ENCODE measurements around the gene HDAC8.
"Not testable (repeated sequence)": the region's sequence is repeated elsewhere in the genome, so short reads cannot be mapped to it uniquely, and the experiment has no call there.

The HDAC8 gene

DNA sequence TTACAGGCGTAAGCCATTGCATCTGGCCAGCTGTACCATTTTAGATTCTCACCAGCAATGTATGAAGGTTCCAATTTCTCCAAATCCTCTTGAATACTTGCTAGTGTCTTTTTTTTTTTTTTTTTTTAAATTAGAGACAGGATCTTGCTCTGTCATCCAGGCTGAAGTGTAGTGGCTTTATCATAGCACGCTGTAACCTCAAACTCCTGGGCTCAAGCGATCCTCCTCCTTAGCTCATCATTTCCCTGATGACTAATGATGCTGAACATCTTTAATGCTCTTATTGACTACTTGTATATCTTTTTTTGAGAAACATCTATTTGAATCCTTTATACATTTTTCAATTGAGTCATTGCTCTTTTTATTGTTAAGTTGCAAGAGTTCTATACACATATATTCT is 40.3 kb downstream of the HDAC8 start:
- DNase-seq (ENCODE audit: low spot score), result no peak

DNA sequence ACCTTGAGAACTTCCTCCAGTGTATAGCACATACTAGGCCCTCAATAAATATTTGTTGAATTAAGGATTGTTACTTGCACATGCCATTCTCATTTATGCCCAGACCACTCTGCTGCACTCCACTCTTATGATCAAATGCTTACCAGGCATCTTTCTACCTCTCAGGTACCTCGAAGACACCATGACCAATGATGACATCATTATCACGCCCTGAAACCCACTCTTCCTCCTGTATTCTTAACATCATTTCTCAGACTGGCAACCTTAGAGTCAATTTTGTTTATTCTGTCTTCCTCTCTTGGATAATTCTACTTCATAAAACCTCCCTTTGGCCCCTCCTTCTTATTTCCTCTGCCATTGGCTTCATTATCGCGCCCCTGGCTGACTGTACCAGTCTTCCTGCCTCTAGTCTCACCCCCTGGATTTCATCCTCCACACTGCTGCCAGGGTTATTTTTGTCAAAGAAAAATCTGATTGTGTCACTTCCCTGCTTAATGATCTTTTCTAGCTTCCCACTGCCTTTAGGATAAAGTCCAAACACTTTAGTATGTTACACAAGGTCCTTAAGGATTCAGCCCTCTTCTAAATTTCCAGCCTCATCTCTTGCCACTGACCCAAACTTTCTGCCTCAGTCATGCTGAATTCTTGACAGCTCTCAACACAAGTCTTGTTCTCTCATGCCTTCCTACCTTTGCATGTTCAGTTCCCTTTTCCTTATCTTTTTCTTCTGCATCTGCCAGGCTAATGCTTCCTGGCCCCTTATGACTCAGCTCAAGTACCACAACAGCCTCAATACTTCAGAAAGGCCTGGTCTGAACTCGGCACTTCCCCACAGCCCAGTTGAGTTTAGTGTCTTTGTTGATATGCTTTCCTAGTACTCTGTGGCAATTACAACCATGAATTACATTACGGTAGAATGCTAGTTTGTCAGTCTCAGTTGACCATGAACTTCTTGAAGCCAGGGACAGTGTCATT is 45.8 kb downstream of the HDAC8 start:
- DNase-seq (ENCODE audit: low spot score), result no peak

GRCh38 chrX:72498782-72499181 is 73.9 kb downstream of the HDAC8 start:
- DNase-seq (ENCODE audit: low spot score), result no peak

DNA sequence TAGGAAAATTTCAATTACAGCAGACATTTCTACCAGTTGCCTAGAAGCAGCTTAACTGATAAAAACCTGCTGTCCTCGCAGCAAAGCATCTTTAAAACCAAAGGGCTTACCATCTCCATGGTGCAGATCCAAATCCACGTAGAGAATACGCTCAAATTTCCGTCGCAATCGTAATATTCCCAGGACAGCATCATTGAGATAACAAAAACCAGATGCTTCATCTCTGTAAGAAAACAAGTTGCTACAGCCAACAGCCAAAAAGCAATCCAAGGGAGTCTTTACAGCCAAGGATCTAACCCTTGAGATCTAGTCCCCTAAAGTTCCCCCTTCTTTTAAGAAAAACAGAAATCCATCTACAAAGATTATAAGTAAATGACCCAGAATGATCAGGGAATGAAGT is 77.6 kb downstream of the HDAC8 start:
- no peak for DNase-seq (ENCODE audit: low spot score)

DNA sequence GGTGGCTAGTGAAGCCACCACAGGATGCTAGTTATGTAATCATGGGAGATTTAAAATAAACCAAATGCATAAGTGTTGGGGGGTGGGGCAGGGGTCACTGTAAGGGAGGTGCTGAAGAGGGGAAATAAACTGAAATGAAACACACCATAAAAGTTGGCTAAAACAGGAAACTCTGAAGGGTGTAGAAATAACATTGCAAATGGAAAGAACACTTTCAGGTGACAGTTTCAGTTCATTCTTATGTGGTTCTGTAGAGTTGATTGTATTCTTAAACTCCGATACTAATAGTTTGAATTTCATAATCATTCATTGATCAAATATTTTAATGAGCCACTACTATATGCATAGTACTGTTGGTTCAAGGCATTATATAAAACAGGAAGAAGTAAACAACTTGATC is 80.1 kb downstream of the HDAC8 start:
- no peak for DNase-seq (ENCODE audit: low spot score)

- DNase-seq (ENCODE audit: low spot score), result not testable (repeated sequence)
These were observed 82.4 kb downstream of the HDAC8 start for GRCh38 chrX:72490221-72490620.

- DNase-seq (ENCODE audit: low spot score), result no peak
These were observed 85.0 kb downstream of the HDAC8 start for GRCh38 chrX:72487661-72488060.

DNA sequence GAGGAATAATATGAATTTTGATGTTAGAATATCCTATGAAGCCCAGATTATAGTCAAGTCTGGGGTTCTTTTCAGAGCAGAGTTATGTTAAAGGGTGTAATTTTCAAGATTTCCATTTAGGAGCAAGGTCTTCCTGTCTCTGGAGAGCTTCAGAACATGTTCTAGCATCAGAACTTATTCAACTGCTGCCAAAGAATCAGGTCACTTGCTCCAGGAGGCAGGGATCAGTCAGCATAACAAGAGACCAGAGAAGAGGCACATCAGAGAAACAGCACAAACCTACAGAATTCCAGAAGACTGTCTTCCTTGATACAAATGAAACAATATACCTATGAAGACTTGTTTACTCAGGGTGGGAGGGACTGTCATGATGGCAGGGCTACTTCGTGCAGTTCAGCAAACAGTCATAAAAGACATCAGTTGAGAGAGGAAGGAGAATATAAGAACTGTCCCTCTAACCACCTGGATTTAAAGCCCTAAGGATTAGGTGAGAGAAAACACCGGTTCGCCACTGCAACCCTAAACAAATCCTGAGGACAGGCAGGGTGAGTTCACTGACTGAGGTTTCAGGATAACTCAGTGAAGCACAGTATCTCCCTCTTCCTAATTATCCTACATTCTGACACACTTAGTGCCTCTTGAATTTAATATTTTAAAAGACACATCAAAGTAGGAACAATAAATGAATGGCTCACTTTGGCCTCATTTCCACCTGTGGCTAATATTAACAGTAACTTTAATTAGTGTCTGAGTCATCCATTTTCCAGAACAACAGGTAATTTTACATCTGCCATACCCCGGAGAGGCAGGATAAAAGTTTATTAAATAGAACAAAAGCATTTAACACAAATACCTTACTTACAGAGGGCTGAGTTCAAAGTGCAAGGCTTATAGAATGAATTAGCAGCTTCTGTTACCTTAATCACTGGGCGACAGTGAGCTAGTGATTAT is 93.0 kb downstream of the HDAC8 start:
- no peak for DNase-seq (ENCODE audit: low spot score)

DNA sequence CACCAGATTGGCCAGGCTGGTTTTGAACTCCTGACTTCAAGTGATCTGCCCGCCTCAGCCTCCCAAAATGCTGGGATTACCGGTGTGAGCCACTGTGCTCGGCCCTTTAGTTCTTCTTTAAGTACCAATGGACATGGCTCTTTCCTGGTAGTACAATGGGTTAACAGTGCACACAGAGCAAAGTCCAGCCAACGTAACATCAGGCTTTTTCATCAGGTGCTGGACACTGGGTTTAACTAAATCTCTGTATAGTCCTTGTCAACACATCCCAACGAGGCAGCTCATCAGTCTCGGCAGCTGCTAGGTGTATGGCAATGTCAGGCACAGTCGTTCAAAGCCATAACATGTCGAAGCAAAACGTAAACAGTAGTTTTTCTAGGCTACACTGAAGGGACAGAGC is 93.8 kb downstream of the HDAC8 start:
- DNase-seq (ENCODE audit: low spot score), result no peak

DNA sequence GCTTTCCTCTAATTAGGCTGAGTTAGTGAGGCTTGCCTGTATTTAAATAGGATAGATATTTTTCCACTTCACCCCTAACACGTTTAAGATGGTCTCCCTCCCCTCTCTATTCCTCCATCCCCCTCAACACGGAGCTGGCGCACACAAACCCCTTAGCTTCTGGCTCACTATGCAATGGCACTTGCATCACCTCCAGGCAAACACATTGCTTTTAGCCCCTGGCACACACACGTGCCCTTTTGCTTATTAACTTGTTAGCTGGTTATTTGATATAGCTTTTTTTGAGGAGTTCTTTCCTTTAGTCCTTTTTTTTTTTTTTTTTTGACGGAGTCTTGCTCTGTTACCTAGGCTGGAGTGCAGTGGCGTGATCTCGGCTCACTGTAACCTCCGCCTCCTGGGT is 94.3 kb downstream of the HDAC8 start:
- no peak for DNase-seq (ENCODE audit: low spot score)

DNA sequence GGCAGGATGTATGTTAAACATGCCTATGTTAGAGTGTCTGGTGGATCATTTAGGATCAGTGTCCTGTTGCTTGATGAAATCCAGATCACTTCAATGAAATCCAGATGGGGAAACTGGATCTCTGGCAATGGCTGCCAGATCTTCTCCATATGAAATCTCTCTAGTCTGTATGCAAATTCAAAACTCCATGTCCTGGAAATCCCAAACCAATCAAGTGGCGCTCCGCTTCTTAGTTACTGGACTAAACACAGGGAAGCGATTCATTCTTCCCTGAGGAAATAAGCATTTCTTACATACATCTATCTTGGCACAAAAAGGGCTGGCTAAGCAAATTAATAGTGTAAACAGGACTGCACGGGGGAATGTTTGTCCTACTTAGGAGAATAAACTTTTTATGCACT is 94.9 kb downstream of the HDAC8 start:
- no peak for DNase-seq (ENCODE audit: low spot score)

DNA sequence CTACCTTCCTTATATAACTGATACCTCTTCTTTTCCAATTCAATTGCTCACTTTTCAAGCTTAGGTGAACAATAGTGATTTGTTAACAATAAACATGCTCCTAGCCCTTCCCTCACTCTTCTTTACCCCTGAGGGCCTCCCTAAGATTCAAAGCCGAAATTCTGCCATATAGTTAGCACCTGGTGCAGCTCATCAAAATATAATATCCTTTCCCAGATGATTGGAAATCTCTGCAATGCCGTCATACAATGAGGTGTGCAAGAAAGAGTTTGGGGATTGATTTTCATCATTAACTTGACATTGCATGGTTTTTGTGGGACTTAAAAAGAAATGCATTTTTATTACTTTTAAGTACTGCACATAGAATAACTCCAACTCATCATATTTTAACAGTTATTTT is 95.3 kb downstream of the HDAC8 start:
- no peak for DNase-seq (ENCODE audit: low spot score)

DNA sequence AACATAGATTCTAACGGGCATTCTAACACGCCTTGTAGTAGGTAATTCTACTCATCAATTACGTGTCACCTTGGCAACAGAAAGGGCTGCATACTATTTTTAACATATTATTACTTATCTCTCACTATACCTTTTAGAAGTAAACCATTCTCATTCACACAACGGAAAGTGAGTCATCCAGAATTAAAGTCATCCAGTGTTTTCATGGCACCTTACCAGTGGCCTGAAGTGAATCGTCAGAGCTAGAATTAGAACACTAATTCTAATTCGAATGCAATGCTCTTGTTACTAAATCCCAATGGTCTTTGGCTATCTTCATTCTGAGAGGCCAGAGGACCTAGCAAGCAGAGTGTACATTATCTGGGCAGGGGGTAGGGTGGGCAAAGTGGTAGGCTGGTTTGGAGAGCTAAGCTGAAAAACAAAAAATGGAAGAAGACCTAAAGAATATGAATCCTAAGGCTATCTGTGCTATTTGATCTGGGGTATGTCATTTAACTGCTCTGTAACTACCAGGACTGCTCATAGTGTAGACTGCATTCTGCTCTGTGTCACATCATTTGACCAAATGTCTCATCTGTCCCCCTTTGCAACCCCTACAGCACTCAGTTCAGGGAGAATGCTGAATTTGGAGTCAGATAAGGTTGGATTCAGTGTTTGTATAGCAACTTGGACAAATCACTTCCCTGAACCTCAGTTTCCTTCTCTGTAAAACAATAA is 96.5 kb downstream of the HDAC8 start:
- DNase-seq (ENCODE audit: low spot score), result peak; percentile 13

GRCh38 chrX:72475338-72475737 is 97.3 kb downstream of the HDAC8 start:
- DNase-seq (ENCODE audit: low spot score), result peak; percentile 68

DNA sequence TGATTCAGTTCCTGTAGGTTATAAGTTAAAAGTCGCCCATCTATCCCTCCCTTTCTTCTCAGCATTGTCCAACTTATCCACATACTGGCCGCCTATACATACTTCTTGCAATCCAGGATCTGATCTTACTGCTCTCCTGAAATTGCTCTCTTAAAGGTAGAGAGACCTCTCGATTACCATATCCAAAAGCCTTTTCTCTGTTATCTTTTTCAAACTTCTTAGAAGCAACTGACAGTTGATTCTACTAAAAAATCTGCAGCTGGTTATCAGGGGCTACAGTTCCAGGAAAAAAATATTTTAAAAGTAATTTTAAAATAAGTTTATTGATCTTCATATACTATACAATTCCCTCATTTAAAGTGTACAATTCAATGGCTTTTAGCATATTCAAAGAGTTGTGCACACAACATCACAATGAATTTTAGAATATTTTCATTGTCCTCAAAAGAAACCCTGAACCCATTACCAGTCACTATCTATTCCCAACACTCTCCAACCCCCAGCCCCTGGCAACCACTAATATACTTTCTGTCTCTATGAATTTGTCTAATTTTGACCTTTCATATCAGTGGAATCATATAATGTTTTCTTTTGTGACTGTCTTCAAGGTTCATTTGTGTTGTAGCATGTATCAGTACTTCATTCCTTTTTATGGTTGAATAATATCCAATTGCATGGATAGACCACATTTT is 102.0 kb downstream of the HDAC8 start:
- no peak for DNase-seq (ENCODE audit: low spot score)

DNA sequence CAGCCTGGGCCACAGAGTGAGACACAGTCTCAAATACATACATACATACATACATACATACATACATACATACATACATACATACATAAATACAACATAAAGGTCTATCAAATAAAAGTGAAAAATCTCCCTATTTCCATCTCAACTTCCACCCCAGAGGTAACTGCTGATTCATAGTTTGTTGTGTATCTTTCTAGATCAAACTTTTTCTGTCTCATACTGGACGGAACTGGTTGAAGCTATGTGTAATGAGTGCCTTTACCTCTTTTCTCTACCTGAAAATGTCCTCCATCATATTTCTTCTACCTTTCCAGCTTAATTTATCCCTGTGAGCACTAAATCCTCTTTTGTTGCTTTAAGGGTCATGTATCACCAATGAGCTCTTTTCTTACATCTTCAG is 102.5 kb downstream of the HDAC8 start:
- no peak for DNase-seq (ENCODE audit: low spot score)

DNA sequence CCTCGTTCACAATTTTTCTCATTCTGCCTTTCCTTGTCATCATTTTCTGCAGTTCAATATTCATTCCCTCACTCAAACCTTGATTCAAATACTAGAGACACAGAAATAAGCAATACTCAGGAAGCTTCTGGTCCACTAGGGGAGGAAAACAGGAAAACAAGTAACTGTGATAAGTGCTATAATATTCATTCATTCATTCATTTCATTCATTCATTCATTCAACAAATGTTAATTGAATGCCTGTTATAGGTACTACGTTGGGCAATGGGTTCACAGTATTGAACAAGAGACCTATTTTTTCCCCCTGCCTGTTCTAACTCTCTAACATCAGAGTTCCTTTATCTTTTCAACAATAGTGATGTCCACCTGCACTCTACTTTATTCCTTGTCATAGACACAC is 104.0 kb downstream of the HDAC8 start:
- no peak for DNase-seq (ENCODE audit: low spot score)

DNA sequence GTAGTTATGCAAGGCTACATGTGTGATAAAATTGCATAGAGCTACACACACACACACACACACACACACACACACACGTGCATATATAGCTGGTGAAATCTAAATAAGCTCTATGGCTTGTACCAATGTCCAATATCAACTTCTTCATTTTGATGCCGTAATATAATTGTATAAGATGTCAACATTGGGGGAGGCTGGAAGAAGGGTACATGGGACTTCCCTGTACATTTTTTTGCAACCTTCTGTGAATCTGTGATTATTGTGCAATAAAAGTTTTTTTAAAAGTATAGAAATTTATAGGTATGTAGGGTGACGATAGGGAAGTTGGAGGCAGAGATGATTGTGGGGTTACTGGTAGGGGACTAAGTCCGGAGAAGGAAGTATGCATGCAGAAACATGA is 105.5 kb downstream of the HDAC8 start:
- DNase-seq (ENCODE audit: low spot score), result no peak

DNA sequence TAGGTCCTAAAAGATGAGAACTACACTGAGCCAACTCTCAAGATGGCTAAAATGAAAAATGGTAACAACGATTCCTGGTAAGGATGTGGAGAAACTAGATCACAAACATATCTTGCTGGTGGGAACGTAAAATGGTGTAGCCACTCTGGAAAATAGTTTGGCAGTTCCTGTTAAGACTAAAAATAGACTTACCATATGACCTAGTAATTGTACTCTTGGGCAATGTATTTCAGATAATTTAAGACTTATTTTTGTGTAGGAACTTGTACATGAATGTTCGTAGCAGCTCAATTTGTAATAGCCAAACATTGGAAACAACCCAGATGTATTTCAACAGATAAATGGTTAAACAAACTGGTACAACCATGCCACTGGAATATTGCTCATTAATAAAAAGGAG is 106.2 kb downstream of the HDAC8 start:
- DNase-seq (ENCODE audit: low spot score), result no peak

- no peak for DNase-seq (ENCODE audit: low spot score)
These were observed 106.8 kb downstream of the HDAC8 start for GRCh38 chrX:72465889-72466288.

DNA sequence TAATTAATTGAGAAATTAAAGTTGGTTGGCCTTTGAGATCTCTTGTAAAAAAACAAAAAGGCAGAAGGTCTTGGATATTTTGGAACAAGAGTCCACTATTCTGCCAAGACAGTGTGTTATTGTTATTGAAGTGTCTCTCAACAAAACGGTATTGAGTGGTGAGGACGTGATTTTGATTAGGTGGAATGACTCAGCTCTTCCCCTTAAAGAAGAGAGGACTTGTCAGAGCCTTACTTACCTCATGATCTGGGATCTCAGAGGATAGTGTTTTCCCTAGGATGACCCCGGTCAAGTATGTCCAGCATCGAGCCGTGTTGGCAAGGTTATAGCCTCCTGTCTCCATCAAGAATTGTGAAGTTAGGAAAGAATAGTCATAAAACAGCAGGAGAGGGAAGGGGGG is 110.9 kb downstream of the HDAC8 start:
- DNase-seq (ENCODE audit: low spot score), result no peak

DNA sequence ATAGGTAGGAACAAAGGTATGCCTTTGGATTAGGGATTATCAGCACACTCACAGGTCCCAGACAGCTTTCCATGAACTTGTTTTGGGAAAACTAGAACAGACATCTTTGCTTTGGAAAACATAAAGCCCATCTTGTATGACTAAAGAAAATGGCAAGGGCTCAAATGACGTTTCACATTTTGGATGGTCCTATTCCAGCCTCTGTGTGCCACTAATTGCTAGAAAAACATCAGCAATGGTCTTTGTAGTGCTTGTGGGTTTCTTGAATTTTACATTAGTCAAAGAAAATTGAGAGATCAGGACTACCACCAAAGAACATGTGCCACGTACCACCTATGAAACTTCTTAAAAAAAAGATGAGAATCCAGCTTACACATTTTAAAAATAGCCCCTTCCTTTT is 111.4 kb downstream of the HDAC8 start:
- DNase-seq (ENCODE audit: low spot score), result no peak

All from kidney tubule cell (primary cell).